Endodermal cell (in vitro differentiated cells): ENCODE data around the gene ATP1A2. TPM values are rescaled to one million over a fixed set of nuclear protein-coding genes. Genes with fewer than 3 reads are reported as not detected.

ENCODE experiments used
- DNase-seq: peaks from one replicate; pipeline ENCODE4 v3.0.0-alpha.2; 2017
- H3K27ac ChIP-seq: 2 replicates; pipeline ENCODE4 v1.5.1; 2013; ENCODE audit warnings: mild to moderate bottlenecking, low read depth, low read length, moderate library complexity
- H3K27me3 ChIP-seq: 2 replicates; pipeline ENCODE4 v1.6.1; 2013; ENCODE audit warnings: mild to moderate bottlenecking, low read length, moderate library complexity; ENCODE audit not compliant: insufficient read depth, control insufficient read depth, poor library complexity, severe bottlenecking
- H3K36me3 ChIP-seq: 2 replicates; pipeline ENCODE4 v1.7.0; 2013; ENCODE audit warnings: mild to moderate bottlenecking, low read length, moderate library complexity; ENCODE audit not compliant: control insufficient read depth, insufficient read depth
- H3K4me1 ChIP-seq: one replicate; pipeline ENCODE4 v1.7.0; 2013; ENCODE audit warnings: low read length; ENCODE audit not compliant: control insufficient read depth, insufficient read depth
- H3K4me3 ChIP-seq: 2 replicates; pipeline ENCODE4 v1.5.1; 2013; ENCODE audit warnings: mild to moderate bottlenecking, low read length, moderate library complexity
- H3K9ac ChIP-seq: 2 replicates; pipeline ENCODE4 v1.6.1; 2013; ENCODE audit warnings: mild to moderate bottlenecking, low read length, moderate library complexity; ENCODE audit not compliant: poor library complexity, severe bottlenecking; ENCODE audit errors: extremely low read depth
- H3K9me3 ChIP-seq: 2 replicates; pipeline ENCODE4 v1.6.1; 2013; ENCODE audit warnings: mild to moderate bottlenecking, low read length, moderate library complexity; ENCODE audit not compliant: control insufficient read depth
- H3K27ac Mint-ChIP-seq: 2 replicates; pipeline ENCODE4 v1.8.0; 2020; ENCODE audit warnings: mixed read lengths
- H3K27me3 Mint-ChIP-seq: 2 replicates; pipeline ENCODE4 v1.8.0; 2021; ENCODE audit warnings: mild to moderate bottlenecking, mixed read lengths; ENCODE audit not compliant: insufficient read depth
- H3K36me3 Mint-ChIP-seq: 2 replicates; pipeline ENCODE4 v1.8.0; 2020; ENCODE audit warnings: low read depth, mixed read lengths
- H3K4me1 Mint-ChIP-seq: 2 replicates; pipeline ENCODE4 v1.8.0; 2020; ENCODE audit warnings: mixed read lengths
- H3K4me3 Mint-ChIP-seq: 2 replicates; pipeline ENCODE4 v1.8.0; 2020; ENCODE audit warnings: mild to moderate bottlenecking, moderate library complexity, mixed read lengths
- H3K9me3 Mint-ChIP-seq: 2 replicates; pipeline ENCODE4 v1.8.0; 2020; ENCODE audit warnings: mild to moderate bottlenecking, mixed read lengths
- CTCF ChIP-seq: fragments of 200-600 bp; sonication (generic); conservative IDR thresholded peaks from 2 replicates; pipeline ENCODE4 v1.5.0; 2021; ENCODE audit warnings: antibody characterized with exemption, mild to moderate bottlenecking
- WGBS, 2 experiments: methylation state at CpG; one replicate each; pipeline versions ENCODE4 v1.1.5 to v1.1.7; 2013; ENCODE audit warnings: missing lambda C conversion rate in 2 of 2, mixed read lengths in 1 of 2; ENCODE audit not compliant: insufficient coverage in 1 of 2, insufficient read length in 1 of 2; 5-methylcytosine and 5-hydroxymethylcytosine counted together
- total RNA-seq, 2 donors: library from RNA; stranded (reverse); fragmentation: NEBNext Ultra II Directional in 1 of 2; extraction: Animal tissue kit (Norgen Biotek cat#: 25700) in 1 of 2; gene quantifications; 2 replicates in 1 of 2; 3 replicates in 1 of 2; pipeline ENCODE4 v1.2.1, GENCODE V29; 2021

Gene ATP1A2
- total RNA-seq, 2 donors from 2014 or later = 3.0 to 3.2 TPM

GRCh38 chr1:160157174-160157573, 41.6 kb downstream of the ATP1A2 start:
- no peaks in the 10 kb centered on the region for H3K9me3 Mint-ChIP-seq

GRCh38 chr1:160158031-160158430, 42.5 kb downstream of the ATP1A2 start:
- Histone ChIP-seq H3K27ac (no peak overlapping the region), H3K27me3 (no peaks in the 10 kb centered on the region), H3K4me3 (no peak overlapping the region), H3K36me3 (no peaks in the 10 kb centered on the region), H3K4me1 (no peaks in the 10 kb centered on the region), H3K9me3 (no peaks in the 10 kb centered on the region), H3K9ac (no peak overlapping the region)
- no peak for DNase-seq
- TF ChIP-seq CTCF = no peak
- WGBS, 2 experiments = 50 to 74% methylated on average over 1 to 3 of the region's 3 CpGs
- Mint-ChIP-seq H3K36me3 (no peaks in the 10 kb centered on the region), H3K4me1 (peaks cover 1% of the 10 kb centered on the region), H3K9me3 (no peaks in the 10 kb centered on the region), H3K27me3 (no peaks in the 10 kb centered on the region), H3K4me3 (no peak overlapping the region), H3K27ac (no peak overlapping the region)

More at GRCh38 chr1:160157174-160157573, 41.6 kb downstream of the ATP1A2 start:
- DNase-seq = no peak
- TF ChIP-seq CTCF = no peak
- peaks cover 1% of the 10 kb centered on the region for H3K4me1 Mint-ChIP-seq
- no peaks in the 10 kb centered on the region for H3K4me1 ChIP-seq
- no peaks in the 10 kb centered on the region for H3K36me3 Mint-ChIP-seq
- no peak overlapping the region for H3K27ac Mint-ChIP-seq
- H3K4me3 ChIP-seq = no peak overlapping the region
- no peaks in the 10 kb centered on the region for H3K27me3 ChIP-seq
- 96 to 100% methylated on average over 3 to 4 of the region's 4 CpGs for WGBS, 2 experiments
- no peak overlapping the region for H3K9ac ChIP-seq
- no peaks in the 10 kb centered on the region for H3K27me3 Mint-ChIP-seq
- H3K4me3 Mint-ChIP-seq = no peak overlapping the region
- H3K9me3 ChIP-seq = no peaks in the 10 kb centered on the region
- H3K27ac ChIP-seq = no peak overlapping the region
- H3K36me3 ChIP-seq = no peaks in the 10 kb centered on the region

- Histone ChIP-seq H3K9ac (no peak overlapping the region), H3K9me3 (no peaks in the 10 kb centered on the region), H3K36me3 (no peaks in the 10 kb centered on the region), H3K4me1 (no peaks in the 10 kb centered on the region), H3K27me3 (no peaks in the 10 kb centered on the region), H3K4me3 (no peak overlapping the region), H3K27ac (no peak overlapping the region)
- DNase-seq = no peak
- no peak overlapping the region for H3K27ac Mint-ChIP-seq
- no peak for TF ChIP-seq CTCF
- H3K4me3 Mint-ChIP-seq = no peak overlapping the region
- peaks cover 4% of the 10 kb centered on the region for H3K4me1 Mint-ChIP-seq
- no peaks in the 10 kb centered on the region for H3K36me3 Mint-ChIP-seq
- H3K9me3 Mint-ChIP-seq = no peaks in the 10 kb centered on the region
- no peaks in the 10 kb centered on the region for H3K27me3 Mint-ChIP-seq
- 92 to 100% methylated on average over 1 to 4 of the region's 4 CpGs for WGBS, 2 experiments
Measured at GRCh38 chr1:160158534-160158933, 43.0 kb downstream of the ATP1A2 start.
